Panc1 (cell line): ENCODE measurements around the gene NCAM1.

Source experiments
- CTCF ChIP-seq: fragments of 450-650 bp; IDR thresholded peaks from 2 replicates; pipeline ENCODE4 v1.5.1; 2017; ENCODE audit warnings: mild to moderate bottlenecking
- POLR2AphosphoS5 ChIP-seq: IDR thresholded peaks from 2 replicates; pipeline ENCODE4 v1.6.1; 2012; ENCODE audit warnings: mild to moderate bottlenecking, low read depth, low read length, moderate library complexity

GRCh38 chr11:113142508-113142907 is 181.3 kb downstream of the NCAM1 start:
- TF ChIP-seq CTCF = no peak
- TF ChIP-seq POLR2AphosphoS5 = no peak
